GM12878 (cell line): ENCODE measurements around the gene CSDE1. TPM values are rescaled to one million over a fixed set of nuclear protein-coding genes. Genes with fewer than 3 reads are reported as not detected.
"Not testable (repeated sequence)": the region's sequence is repeated elsewhere in the genome, so short reads cannot be mapped to it uniquely, and the experiment has no call there.

Experiments used
- ATAC-seq: fragments of 200-7000 bp; cut with Tn5 transposase; 3 replicates; pipeline ENCODE4 v1.9.1; 2020; ENCODE audit warnings: mild to moderate bottlenecking, moderate library complexity
- BruUV-seq: library from RNA; stranded (reverse); fragments of 400-500 nt; replicated peaks from 2 replicates; lab custom pipeline; 2021; lab: Mats Ljungman, UMichigan
- CTCF ChIA-PET: fragments of 300-600 bp; sonication (Branson Sonifier 250); formaldehyde crosslinking; extraction: SDS; loops from one replicate; lab custom pipeline; 2021; ENCODE audit warnings: inconsistent platforms; lab: Yijun Ruan, JAX
- POLR2A ChIA-PET: fragments of 350-600 bp; formaldehyde crosslinking; extraction: SDS; loops from one replicate; lab custom pipeline; 2021; ENCODE audit warnings: inconsistent platforms; lab: Charles Lee
- RAD21 ChIA-PET: fragments of 300-600 bp; sonication (Branson Sonifier 250); formaldehyde crosslinking; loops from one replicate; lab custom pipeline; 2023; ENCODE audit warnings: antibody characterized with exemption; ENCODE audit not compliant: unreplicated experiment; lab: Charles Lee
- SMC1A ChIA-PET: fragments of 300-600 bp; sonication (Branson Sonifier 250); formaldehyde crosslinking; loops from one replicate; lab custom pipeline; 2023; ENCODE audit not compliant: unreplicated experiment, uncharacterized antibody; lab: Charles Lee
- DNase-seq: peaks from one replicate; pipeline ENCODE4 v3.0.0-alpha.2; 2011; ENCODE audit warnings: low read depth, low spot score
- FAIRE-seq: peaks from 3 replicates; lab custom pipeline; 2011; peaks lifted over from hg19 to GRCh38; lab: Jason Lieb, UNC
- H2AFZ ChIP-seq: 2 replicates; pipeline ENCODE4 v1.6.0; 2011; ENCODE audit warnings: low read depth, low read length, control low read depth; ENCODE audit not compliant: control insufficient read depth
- H3K27ac ChIP-seq: 2 replicates; pipeline ENCODE4 v1.5.1; 2011; ENCODE audit warnings: control low read depth; ENCODE audit not compliant: control insufficient read depth, insufficient read depth
- H3K27me3 ChIP-seq, 2 experiments: replicated peaks in 1 of 2; 2 replicates each; pipeline versions ENCODE4 v1.6.0 to v1.6.1; 2011; ENCODE audit warnings: low read length in 1 of 2; ENCODE audit not compliant: control insufficient read depth in 2 of 2, insufficient read depth in 2 of 2
- H3K36me3 ChIP-seq, 2 experiments: 2 replicates each; pipeline ENCODE4 v1.5.1; 2011; ENCODE audit warnings: low read length in 1 of 2; ENCODE audit not compliant: control insufficient read depth in 2 of 2, insufficient read depth in 2 of 2
- H3K4me1 ChIP-seq: 2 replicates; pipeline ENCODE4 v1.6.1; 2011; ENCODE audit warnings: mild to moderate bottlenecking, low read length, moderate library complexity, mixed read lengths; ENCODE audit not compliant: control insufficient read depth, insufficient read depth
- H3K4me2 ChIP-seq: 2 replicates; pipeline ENCODE4 v1.6.0; 2011; ENCODE audit warnings: control low read depth; ENCODE audit not compliant: control insufficient read depth, insufficient read depth
- H3K4me3 ChIP-seq: fragments of 200-600 bp; sonication (generic); 2 replicates; pipeline ENCODE4 v1.5.1; 2016
- H3K79me2 ChIP-seq: 2 replicates; pipeline ENCODE4 v1.6.0; 2011; ENCODE audit warnings: low read length; ENCODE audit not compliant: control insufficient read depth, insufficient read depth
- H3K9ac ChIP-seq: 2 replicates; pipeline ENCODE4 v1.8.0; 2011; ENCODE audit warnings: low read length, control low read depth, mixed read lengths; ENCODE audit not compliant: control insufficient read depth, insufficient read depth
- H3K9me3 ChIP-seq: replicated peaks from 3 replicates; pipeline ENCODE4 v1.5.1; 2011; ENCODE audit warnings: mild to moderate bottlenecking, low read length; ENCODE audit not compliant: control insufficient read depth, insufficient read depth
- H4K20me1 ChIP-seq: 2 replicates; pipeline ENCODE4 v1.6.0; 2011; ENCODE audit not compliant: control insufficient read depth, insufficient read depth
- BMI1 ChIP-seq: fragments of 450-650 bp; IDR thresholded peaks from 2 replicates; pipeline ENCODE4 v1.6.1; 2016; ENCODE audit warnings: mild to moderate bottlenecking, moderate library complexity, borderline replicate concordance
- CBFB ChIP-seq: IDR thresholded peaks from 2 replicates; pipeline ENCODE4 v1.6.1; 2016; ENCODE audit warnings: antibody characterized with exemption, low read depth
- CHD1 ChIP-seq: IDR thresholded peaks from 2 replicates; pipeline ENCODE4 v1.6.1; 2012; ENCODE audit warnings: low read depth, low read length, improper control_type of control experiment
- FOXK2 ChIP-seq: fragments of 450-650 bp; IDR thresholded peaks from 2 replicates; pipeline ENCODE4 v1.6.1; 2017; ENCODE audit warnings: mild to moderate bottlenecking, moderate library complexity
- MTA2 ChIP-seq: fragments of 450-650 bp; IDR thresholded peaks from 2 replicates; pipeline ENCODE4 v1.6.1; 2016; ENCODE audit warnings: low read depth, mild to moderate bottlenecking, moderate library complexity
- NRF1 ChIP-seq: conservative IDR thresholded peaks from 2 replicates; pipeline ENCODE4 v1.6.1; 2011; ENCODE audit warnings: mild to moderate bottlenecking, low read depth, low read length, improper control_type of control experiment
- POLR2A ChIP-seq: IDR thresholded peaks from 2 replicates; pipeline ENCODE4 v1.6.1; 2011; ENCODE audit warnings: low read depth, mild to moderate bottlenecking, low read length
- RB1 ChIP-seq: fragments of 450-650 bp; formaldehyde crosslinking; IDR thresholded peaks from 2 replicates; pipeline ENCODE4 v1.6.1; 2017; ENCODE audit warnings: mild to moderate bottlenecking, borderline replicate concordance
- WGBS: methylation state at CpG from one replicate; pipeline ENCODE4 v1.1.6; 2016; ENCODE audit warnings: low lambda C conversion rate; ENCODE audit not compliant: insufficient replicate concordance, insufficient coverage; ENCODE audit errors: missing lambda C conversion rate; 5-methylcytosine and 5-hydroxymethylcytosine counted together
- in situ Hi-C: fragments of 300-500 bp; cut with MboI; formaldehyde crosslinking; loops from 9 replicates; pipeline ENCODE4 v1.14.3; 2018; ENCODE audit warnings: mixed read lengths
- intact Hi-C: fragments of 100-400 bp; cut with micrococcal nuclease; formaldehyde crosslinking; loops from one replicate; pipeline ENCODE4 v1.14.2; 2022; ENCODE audit not compliant: unreplicated experiment
- polyA plus RNA-seq, 11 experiments: library from polyadenylated mRNA; depleted of rRNA in 4 of 11; unstranded in 6 of 11; stranded (reverse) in 5 of 11; fragments of >200 nt; fragmentation: Nextera tagmentation in 4 of 11; fragmentation: Illumina TruSeq in 1 of 11; extraction: Ambion mirVana in 4 of 11; extraction: Trizol in 1 of 11; gene quantifications; 1 replicate in 1 of 11; 2 replicates in 10 of 11; pipeline versions ENCODE4 v1.2.1 to v1.2.3, GENCODE V29; 2011 to 2016; ENCODE audit warnings: inconsistent platforms in 2 of 11, missing spikeins in 2 of 11, low read depth in 1 of 11
- total RNA-seq, 4 experiments: library from RNA; depleted of rRNA in 3 of 4; stranded (reverse); fragments of >200 nt in 3 of 4; fragmentation: Illumina TruSeq in 1 of 4; extraction: Trizol in 1 of 4; gene quantifications; 2 replicates each; pipeline versions ENCODE4 v1.2.1 to v1.2.3, GENCODE V29; 2013 to 2021

CSDE1 gene
- total and polyA plus RNA-seq, 10 of the 15 experiments (the other 5 are each of a cell fraction or from before 2014, with no cell fraction given) = 130 to 390 (median 246) TPM

DNA sequence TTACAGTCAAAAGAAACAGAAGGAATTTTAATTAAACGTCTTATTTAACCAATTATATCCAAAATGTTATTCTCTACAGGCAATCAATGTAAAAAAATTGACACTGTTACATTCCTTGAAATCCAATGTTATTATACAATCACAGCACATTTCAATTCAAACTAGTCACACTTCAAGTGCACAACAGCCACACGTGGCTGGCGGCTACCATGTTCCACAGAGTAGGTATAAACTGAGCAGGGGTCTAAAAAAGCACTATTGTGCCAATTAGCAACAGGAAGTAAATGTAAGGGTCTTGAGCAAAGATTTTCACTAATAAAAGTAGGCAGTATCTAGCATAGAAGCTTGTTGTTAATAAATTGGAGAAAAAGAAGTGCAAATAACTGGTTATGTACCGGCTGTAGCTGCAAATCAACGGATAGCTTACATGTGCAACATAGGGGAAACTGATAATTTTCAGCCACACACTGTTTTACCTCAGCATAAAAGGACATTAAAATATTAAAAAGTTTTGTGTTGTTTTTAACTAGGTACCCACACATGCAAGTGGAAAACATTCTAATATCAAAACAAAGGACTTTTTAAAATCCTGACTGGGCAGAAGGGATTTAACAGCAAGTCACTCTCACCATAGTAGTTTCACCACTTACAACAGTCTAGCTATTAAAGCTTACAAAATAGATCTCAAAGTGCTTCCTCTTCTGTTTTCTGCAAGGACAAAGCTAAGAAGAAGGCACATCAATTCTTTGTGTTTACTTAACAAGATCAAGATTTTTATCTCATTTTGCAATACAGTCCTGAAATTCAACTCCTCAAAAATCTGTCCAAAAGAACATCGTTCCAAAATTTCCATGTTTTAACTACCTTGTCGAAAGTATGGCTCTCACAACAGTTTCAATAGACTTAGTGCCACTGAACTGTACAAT, 2.5 kb downstream of the CSDE1 start (continued):
- 0 out of 2 replicates have a peak, but pooled peaks have one; percentile 18 for TF ChIP-seq CHD1
- TF ChIP-seq, all 136 proteins: peak for 1

DNA sequence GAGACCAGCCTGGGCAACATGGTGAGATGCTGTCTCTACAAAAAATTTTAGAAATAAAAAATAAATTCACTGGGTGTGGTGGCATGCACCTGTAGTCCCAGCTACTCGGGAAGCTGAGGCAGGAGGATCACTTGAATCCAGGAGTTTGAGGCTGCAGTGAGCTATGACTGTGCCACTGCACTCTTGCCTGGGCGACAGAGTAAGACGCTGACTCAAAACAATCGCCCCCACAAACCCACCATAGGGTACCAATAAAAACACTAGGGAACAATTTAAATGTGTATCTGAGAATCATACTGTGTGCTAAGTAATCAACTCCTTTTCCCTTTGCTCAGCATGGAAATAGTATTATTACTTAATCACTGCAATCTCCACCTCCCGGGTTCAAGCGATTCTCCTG, 4.1 kb downstream of the CSDE1 start:
- ATAC-seq, H3K27ac ChIP-seq, H3K9me3 ChIP-seq, RAD21 ChIA-PET, DNase-seq, H2AFZ ChIP-seq, H3K36me3 ChIP-seq, FAIRE-seq, intact Hi-C loops, H3K9ac ChIP-seq, in situ Hi-C loops, H3K27me3 ChIP-seq, BruUV-seq: not testable (repeated sequence)
- peaks cover 91% of the 10 kb centered on the region for H3K79me2 ChIP-seq
- peaks cover 26% of the 10 kb centered on the region for H3K4me1 ChIP-seq
- POLR2A ChIA-PET = interaction anchor here (0.6 kb wide), 1 partner anchor 863 kb away, joined by 7 read pairs; no protein-coding TSS in a partner anchor
- peak overlapping the region; percentile 89 for H3K4me2 ChIP-seq
- peak overlapping the region; percentile 27; the same call in 1 of the 2 replicates for H3K4me3 ChIP-seq
- SMC1A ChIA-PET = interaction anchor here (0.9 to 1.0 kb wide), 2 partner anchors 9 to 14 kb away, joined by 3 read pairs; no protein-coding TSS in a partner anchor
- CTCF ChIA-PET = interaction anchor here (0.7 to 1.1 kb wide), 2 partner anchors 9 to 27 kb away, joined by 3 to 4 read pairs; partner anchors contain the start of gene SIKE1
- H4K20me1 ChIP-seq = peaks cover 12% of the 10 kb centered on the region
- WGBS = 72% methylated on average over 6 of the region's 6 CpGs

DNA sequence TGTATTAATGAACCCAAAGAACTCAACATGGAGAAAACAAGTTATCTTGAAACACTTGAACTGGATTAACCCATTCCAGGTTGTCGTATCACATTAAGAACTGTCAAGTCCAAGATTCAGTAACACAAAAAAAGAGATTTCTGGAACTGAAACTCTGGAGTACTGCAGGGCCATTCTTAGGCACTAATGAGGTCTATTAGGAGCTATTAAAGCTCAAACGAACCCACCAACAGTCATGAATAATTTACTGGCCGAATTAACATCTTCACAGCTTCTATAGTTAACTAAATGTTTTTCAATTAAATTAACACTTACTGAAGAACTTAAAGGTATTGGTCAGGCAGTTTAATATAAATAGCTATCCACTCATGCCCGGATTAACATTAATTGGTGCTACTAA, 4.6 kb downstream of the CSDE1 start:
- peaks cover 96% of the 10 kb centered on the region for H3K79me2 ChIP-seq
- H3K27ac ChIP-seq = no peak overlapping the region
- no peaks in the 10 kb centered on the region for H3K9me3 ChIP-seq
- ATAC-seq = no peak
- no TSS peak for BruUV-seq
- 0 out of 2 replicates have a peak overlapping the region, but pooled peaks have one; percentile 12 for H3K9ac ChIP-seq
- peak overlapping the region; percentile 27; the same call in 1 of the 2 replicates for H3K4me3 ChIP-seq
- ChIA-PET POLR2A (no interaction called here), RAD21 (no interaction called here), SMC1A (interaction anchor here (0.9 to 1.0 kb wide), 2 partner anchors 8 to 13 kb away, joined by 3 read pairs; no protein-coding TSS in a partner anchor), CTCF (interaction anchor here (0.7 to 1.1 kb wide), 2 partner anchors 9 to 27 kb away, joined by 3 to 4 read pairs; partner anchors contain the start of gene SIKE1)
- H3K27me3 ChIP-seq = no peaks in the 10 kb centered on the region
- 53% methylated on average over 4 of the region's 4 CpGs for WGBS
- intact Hi-C loops = no loop called here
- in situ Hi-C loops = no loop called here
- DNase-seq = no peak
- H3K4me2 ChIP-seq = peak overlapping the region; percentile 89
- H3K36me3 ChIP-seq = peaks cover 0 to 8% of the 10 kb centered on the region in 2 experiments; a peak in 3 of 4 replicates
- H3K4me1 ChIP-seq = peaks cover 26% of the 10 kb centered on the region
- H2AFZ ChIP-seq = no peak overlapping the region
- peaks cover 12% of the 10 kb centered on the region for H4K20me1 ChIP-seq
- no peak for FAIRE-seq
- TF ChIP-seq MTA2 = 0 out of 2 replicates have a peak, but pooled peaks have one; percentile 11
- no peak for TF ChIP-seq NRF1
- TF ChIP-seq CBFB = no peak
- no peak for TF ChIP-seq FOXK2
- TF ChIP-seq BMI1 = no peak
- TF ChIP-seq POLR2A = no peak
- no peak for TF ChIP-seq RB1
